GM10248 (cell line): ENCODE measurements around the gene TEX51.

Experiments used
- CTCF ChIA-PET: fragments of 300-600 bp; sonication (Branson Sonifier 250); formaldehyde crosslinking; extraction: SDS; loops from one replicate; lab custom pipeline; 2021; ENCODE audit warnings: antibody characterized with exemption; lab: Yijun Ruan, JAX
- POLR2A ChIA-PET: fragments of 350-650 bp; sonication (Branson Sonifier 250); formaldehyde crosslinking; extraction: SDS; loops from one replicate; lab custom pipeline; 2020; ENCODE audit warnings: antibody characterized with exemption; lab: Yijun Ruan, JAX
- DNase-seq: peaks from one replicate; pipeline ENCODE4 v3.0.0; 2012; ENCODE audit errors: extremely low spot score
- TF ChIP-seq, protein P1 (sequence below): IDR thresholded peaks from 2 replicates; pipeline ENCODE4 v1.5.1; 2012; ENCODE audit warnings: mild to moderate bottlenecking, low read depth; ENCODE audit errors: extremely low read depth, missing control alignments, control extremely low read depth

TEX51 gene

DNA sequence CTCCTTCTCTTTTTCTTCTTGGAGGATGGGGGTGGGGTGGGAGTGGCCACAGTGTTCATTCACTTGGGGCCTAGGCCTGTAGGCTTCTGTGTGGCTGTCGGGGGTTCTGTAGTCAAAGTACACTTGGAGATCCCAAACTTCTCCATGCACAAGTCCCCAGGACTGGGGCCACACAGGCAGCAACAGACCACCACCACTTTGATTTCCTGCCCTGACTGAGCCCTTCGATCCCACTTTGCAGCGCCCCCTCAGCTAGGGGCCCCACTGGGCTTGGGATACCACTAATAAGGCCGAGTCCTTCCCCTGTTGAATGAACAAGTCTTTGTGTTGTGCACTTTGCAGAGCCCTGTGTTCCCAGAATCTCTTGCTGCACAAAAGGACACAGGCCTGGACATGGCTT is 5.5 kb upstream of the TEX51 start:
- CTCF ChIA-PET, result no interaction called here
- TF ChIP-seq, protein P1, sequence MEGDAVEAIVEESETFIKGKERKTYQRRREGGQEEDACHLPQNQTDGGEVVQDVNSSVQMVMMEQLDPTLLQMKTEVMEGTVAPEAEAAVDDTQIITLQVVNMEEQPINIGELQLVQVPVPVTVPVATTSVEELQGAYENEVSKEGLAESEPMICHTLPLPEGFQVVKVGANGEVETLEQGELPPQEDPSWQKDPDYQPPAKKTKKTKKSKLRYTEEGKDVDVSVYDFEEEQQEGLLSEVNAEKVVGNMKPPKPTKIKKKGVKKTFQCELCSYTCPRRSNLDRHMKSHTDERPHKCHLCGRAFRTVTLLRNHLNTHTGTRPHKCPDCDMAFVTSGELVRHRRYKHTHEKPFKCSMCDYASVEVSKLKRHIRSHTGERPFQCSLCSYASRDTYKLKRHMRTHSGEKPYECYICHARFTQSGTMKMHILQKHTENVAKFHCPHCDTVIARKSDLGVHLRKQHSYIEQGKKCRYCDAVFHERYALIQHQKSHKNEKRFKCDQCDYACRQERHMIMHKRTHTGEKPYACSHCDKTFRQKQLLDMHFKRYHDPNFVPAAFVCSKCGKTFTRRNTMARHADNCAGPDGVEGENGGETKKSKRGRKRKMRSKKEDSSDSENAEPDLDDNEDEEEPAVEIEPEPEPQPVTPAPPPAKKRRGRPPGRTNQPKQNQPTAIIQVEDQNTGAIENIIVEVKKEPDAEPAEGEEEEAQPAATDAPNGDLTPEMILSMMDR, result no peak
- POLR2A ChIA-PET, result no interaction called here
- DNase-seq, result no peak

DNA sequence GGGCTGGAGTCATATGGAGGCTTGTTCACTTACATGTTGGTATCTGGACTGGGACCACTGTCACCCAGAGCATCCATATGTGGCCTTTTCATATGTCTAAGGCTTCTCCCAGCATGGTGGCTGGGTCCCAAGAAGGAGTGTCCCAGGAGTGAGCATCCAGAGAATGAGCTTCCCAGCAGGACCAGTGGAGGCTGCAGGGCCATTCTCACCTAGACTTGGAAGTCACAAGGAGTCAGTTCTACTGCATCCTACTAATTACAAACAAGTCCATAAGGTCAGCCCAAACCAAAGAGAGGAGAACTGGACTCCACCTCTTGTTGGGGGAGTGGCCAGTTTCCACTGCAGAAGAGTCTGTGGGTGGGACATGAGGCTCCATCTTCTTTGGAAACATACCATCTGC is 5.1 kb upstream of the TEX51 start:
- ChIA-PET CTCF (no interaction called here), POLR2A (no interaction called here)
- TF ChIP-seq, protein P1, result no peak
- no peak for DNase-seq

DNA sequence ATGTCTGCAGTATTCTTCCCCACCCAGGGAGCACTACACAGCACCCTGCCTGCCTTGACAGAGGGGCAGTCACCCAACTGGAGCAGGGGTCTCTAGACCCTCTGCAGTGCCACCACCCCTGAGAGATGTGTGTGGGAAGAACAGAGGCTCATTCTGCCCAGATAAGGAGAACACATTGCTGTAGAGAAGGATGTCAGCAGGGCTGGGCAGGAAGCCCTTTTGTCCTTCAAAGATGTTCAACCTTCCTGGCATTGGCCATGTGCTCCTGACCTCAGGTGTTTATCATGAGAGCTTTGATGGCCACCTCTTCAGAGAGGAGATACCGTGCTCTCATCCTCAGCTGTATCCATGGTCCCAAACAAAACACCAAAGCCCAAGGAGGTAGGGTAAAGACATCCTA is 4.6 kb upstream of the TEX51 start:
- TF ChIP-seq, protein P1, result no peak
- POLR2A ChIA-PET, result no interaction called here
- no peak for DNase-seq
- CTCF ChIA-PET, result no interaction called here

DNA sequence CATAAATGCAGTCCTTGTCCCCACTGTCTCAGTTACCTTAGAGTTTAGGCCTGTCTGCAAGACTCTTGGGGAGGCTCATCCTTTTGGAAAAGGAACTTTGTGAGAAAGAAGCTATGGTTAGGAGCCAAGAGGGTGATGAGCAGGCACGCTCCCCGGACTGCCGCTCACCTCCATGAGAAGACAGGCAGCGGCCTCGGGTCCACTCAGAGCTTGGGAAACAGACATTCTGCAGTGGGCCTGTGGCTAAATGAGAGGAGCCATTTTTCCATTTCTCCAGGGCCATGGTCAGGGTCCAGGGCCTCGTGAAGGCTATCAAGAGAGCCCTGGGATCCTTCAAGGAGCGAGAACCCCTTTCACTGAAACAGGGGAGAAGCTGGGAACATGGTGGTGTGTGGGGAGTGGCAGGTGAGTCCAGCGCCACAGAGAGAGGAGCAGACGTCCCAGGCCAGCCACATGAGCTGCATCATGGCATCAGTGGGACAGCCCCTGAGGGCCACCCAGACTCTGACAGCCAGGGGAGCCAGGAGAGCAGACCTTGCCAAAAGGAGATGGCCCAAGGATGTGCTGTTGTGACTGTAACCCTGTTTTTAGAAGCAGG is 4.0 kb upstream of the TEX51 start:
- ChIA-PET POLR2A (no interaction called here), CTCF (no interaction called here)
- DNase-seq, result no peak
- TF ChIP-seq, protein P1, result no peak

DNA sequence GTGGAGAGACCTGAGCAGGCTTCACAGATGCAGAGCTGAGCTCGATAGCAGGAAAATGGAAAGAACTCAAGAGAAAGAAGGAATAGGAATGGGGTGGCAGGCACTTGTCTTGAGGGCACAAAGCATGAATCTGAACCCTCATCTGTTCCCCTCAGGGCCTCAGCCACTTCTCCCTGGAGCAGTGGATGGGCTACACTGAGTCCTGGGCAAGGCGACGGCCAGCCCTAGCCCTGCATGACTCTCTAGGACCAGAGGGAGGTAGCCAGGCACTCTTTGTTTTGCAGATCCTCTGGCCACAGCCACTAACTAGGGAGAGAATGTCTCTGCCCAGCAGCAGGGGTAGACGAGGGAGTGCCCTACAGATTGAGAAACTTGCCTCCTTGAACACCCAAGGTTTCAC is 3.4 kb upstream of the TEX51 start:
- TF ChIP-seq, protein P1, result no peak

DNA sequence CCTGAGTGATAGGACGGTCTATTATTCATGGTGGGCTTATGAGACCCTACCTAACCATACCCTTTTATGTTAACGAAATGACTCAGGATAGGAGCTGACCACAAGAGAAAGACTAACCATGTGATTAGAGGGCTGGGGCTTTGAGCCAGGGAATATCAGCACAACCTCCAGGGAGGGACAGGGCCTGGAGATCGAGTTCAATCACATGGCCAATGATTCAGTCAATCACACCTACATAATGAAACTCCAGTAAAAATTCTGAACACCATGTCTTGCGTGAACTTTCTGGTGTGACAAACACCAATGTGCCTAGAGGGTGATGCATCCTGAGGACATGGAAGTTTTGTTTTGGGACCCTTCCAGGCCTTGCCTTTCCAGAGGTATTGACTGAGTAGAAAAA is 2.2 kb upstream of the TEX51 start:
- CTCF ChIA-PET, result interaction anchor here (0.8 to 1.8 kb wide), 2 partner anchors 10 to 76 kb away, joined by 3 to 5 read pairs; no protein-coding TSS in a partner anchor
- POLR2A ChIA-PET, result no interaction called here
- no peak for DNase-seq

More for the DNA sequence above, 3.4 kb upstream of the TEX51 start:
- no peak for DNase-seq
- ChIA-PET POLR2A (no interaction called here), CTCF (no interaction called here)

More for the DNA sequence above, 2.2 kb upstream of the TEX51 start:
- TF ChIP-seq, protein P1, result no peak
